Astrocyte of the cerebellum (primary cell): Measurements from ENCODE around the gene KCNB1.

ENCODE experiments used
- DNase-seq: peaks from one replicate; pipeline ENCODE4 v3.0.0-alpha.2; 2011; ENCODE audit warnings: low read depth
- H3K4me3 ChIP-seq: 2 replicates; pipeline ENCODE4 v1.5.1; 2011; ENCODE audit warnings: mild to moderate bottlenecking, low read depth, low read length, moderate library complexity
- in situ Hi-C: cut with HindIII; loops from 2 replicates; pipeline ENCODE4 v1.10.0; 2017; ENCODE audit warnings: low sequenced_read_pairs
- TF ChIP-seq, protein P1 (sequence below): IDR thresholded peaks from 2 replicates; pipeline ENCODE4 v1.5.1; 2012; ENCODE audit warnings: low read length, low read depth, moderate library complexity, mild to moderate bottlenecking; ENCODE audit errors: missing control alignments

Gene KCNB1

DNA sequence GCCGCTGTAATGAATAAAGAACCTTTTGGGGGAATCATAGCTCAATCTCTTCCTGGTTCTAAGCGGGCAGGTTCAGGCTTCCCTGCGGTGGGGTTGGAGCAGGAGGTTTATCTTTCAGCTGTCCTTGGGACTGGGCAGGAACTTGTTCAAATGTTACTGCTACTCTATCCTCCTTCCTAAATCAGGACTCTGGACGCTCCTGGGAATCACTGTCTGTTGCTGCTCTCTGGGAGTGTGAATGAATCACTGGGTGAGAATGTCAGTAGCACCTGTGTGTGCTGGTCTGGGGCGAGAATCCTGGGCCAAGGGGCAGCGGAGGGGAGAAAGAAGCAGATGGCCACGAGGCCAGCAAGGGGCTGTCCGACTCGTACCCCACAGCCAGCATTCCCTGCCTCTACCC is 139.2 kb downstream of the KCNB1 start:
- no peak overlapping the region for H3K4me3 ChIP-seq
- no peak for DNase-seq
- in situ Hi-C loops: no loop called here
- TF ChIP-seq, protein P1, sequence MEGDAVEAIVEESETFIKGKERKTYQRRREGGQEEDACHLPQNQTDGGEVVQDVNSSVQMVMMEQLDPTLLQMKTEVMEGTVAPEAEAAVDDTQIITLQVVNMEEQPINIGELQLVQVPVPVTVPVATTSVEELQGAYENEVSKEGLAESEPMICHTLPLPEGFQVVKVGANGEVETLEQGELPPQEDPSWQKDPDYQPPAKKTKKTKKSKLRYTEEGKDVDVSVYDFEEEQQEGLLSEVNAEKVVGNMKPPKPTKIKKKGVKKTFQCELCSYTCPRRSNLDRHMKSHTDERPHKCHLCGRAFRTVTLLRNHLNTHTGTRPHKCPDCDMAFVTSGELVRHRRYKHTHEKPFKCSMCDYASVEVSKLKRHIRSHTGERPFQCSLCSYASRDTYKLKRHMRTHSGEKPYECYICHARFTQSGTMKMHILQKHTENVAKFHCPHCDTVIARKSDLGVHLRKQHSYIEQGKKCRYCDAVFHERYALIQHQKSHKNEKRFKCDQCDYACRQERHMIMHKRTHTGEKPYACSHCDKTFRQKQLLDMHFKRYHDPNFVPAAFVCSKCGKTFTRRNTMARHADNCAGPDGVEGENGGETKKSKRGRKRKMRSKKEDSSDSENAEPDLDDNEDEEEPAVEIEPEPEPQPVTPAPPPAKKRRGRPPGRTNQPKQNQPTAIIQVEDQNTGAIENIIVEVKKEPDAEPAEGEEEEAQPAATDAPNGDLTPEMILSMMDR: no peak

- in situ Hi-C loops: no loop called here
- TF ChIP-seq, protein P1: no peak
- no peak for DNase-seq
- no peak overlapping the region for H3K4me3 ChIP-seq
These were observed 142.1 kb downstream of the KCNB1 start for GRCh38 chr20:49340161-49340966.

- no peak overlapping the region for H3K4me3 ChIP-seq
These were observed 143.3 kb downstream of the KCNB1 start for GRCh38 chr20:49339123-49339522.

DNA sequence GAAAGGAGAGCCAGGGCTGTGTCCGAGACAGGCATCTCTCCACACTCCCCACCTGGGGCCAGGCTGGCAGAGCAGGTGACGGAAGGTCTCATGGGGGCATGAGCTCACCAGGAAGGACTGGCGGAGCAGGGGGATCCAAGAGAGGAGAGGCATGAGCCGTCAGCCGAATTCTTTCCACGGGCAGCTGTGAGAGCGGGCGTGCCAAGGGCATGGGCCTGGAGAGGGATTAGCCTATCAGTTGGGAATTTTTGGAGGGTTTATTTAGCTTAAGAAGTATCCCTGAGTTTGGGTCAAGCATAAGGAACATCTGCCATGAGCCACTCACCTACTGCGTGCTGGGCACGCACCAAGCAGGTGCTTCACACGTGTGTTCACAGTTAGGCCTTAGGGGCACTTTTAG is 144.4 kb downstream of the KCNB1 start:
- no peak overlapping the region for H3K4me3 ChIP-seq
- no peak for DNase-seq
- in situ Hi-C loops: no loop called here
- TF ChIP-seq, protein P1: no peak

More at GRCh38 chr20:49339123-49339522, 143.3 kb downstream of the KCNB1 start:
- in situ Hi-C loops: no loop called here
- no peak for DNase-seq
- TF ChIP-seq, protein P1: no peak

GRCh38 chr20:49337357-49337756 is 145.1 kb downstream of the KCNB1 start:
- TF ChIP-seq, protein P1: no peak
- no peak overlapping the region for H3K4me3 ChIP-seq
- in situ Hi-C loops: no loop called here
- no peak for DNase-seq

GRCh38 chr20:49336786-49337185 is 145.7 kb downstream of the KCNB1 start:
- DNase-seq: no peak
- in situ Hi-C loops: no loop called here
- TF ChIP-seq, protein P1: no peak
- H3K4me3 ChIP-seq: no peak overlapping the region
